OCI-LY3 (cell line): ENCODE results near the gene CEP131.

Experiments used
- CTCF ChIP-seq: fragments of 200-600, 300-600 bp; sonication (generic); IDR thresholded peaks from 2 replicates; pipeline ENCODE4 v1.5.1; 2014; ENCODE audit warnings: antibody characterized with exemption, low read length, low read depth
- EZH2phosphoT487 ChIP-seq: fragments of 200-600 bp; shearing (Covaris generic); IDR thresholded peaks from 2 replicates; pipeline ENCODE4 v1.6.1; 2018; ENCODE audit warnings: antibody characterized with exemption, mixed run types, low read depth

GRCh38 chr17:81235822-81236740, 13.3 kb upstream of the CEP131 start:
- TF ChIP-seq CTCF (no peak), EZH2phosphoT487 (no peak)
